ENCODE results near the gene DIRAS1.

Gene DIRAS1

GRCh38 chr19:2755448-2755705, 34.2 kb upstream of the DIRAS1 start:
- no peak for DNase-seq (ENCODE audit: low spot score)

GRCh38 chr19:2754659-2755447, 33.7 kb upstream of the DIRAS1 start:
- no peak for DNase-seq (ENCODE audit: low spot score)

GRCh38 chr19:2751438-2751830, 30.3 kb upstream of the DIRAS1 start:
- DNase-seq (ENCODE audit: low spot score), result no peak

- no peak for DNase-seq (ENCODE audit: low spot score)
These were observed 29.8 kb upstream of the DIRAS1 start for GRCh38 chr19:2750808-2751437.

GRCh38 chr19:2747349-2747748, 26.2 kb upstream of the DIRAS1 start:
- no peak for DNase-seq (ENCODE audit: low spot score)

- no peak for DNase-seq (ENCODE audit: low spot score)
These were observed 22.9 kb upstream of the DIRAS1 start for GRCh38 chr19:2744113-2744512.

- no peak for DNase-seq (ENCODE audit: low spot score)
These were observed 21.9 kb upstream of the DIRAS1 start for GRCh38 chr19:2743099-2743498.

GRCh38 chr19:2740314-2740656, 19.1 kb upstream of the DIRAS1 start:
- DNase-seq (ENCODE audit: low spot score), result no peak

GRCh38 chr19:2739602-2740313, 18.6 kb upstream of the DIRAS1 start, which contains the start of gene SLC39A3:
Gene SLC39A3 (minus strand): TSS chr19:2740017. CDS start chr19:2737257, 2,760 bp downstream.
- DNase-seq (ENCODE audit: low spot score), result peak; percentile 99

GRCh38 chr19:2736550-2737190, 15.5 kb upstream of the DIRAS1 start:
- no peak for DNase-seq (ENCODE audit: low spot score)

GRCh38 chr19:2735374-2735773, 14.2 kb upstream of the DIRAS1 start:
- no peak for DNase-seq (ENCODE audit: low spot score)

- DNase-seq (ENCODE audit: low spot score), result no peak
These were observed 13.6 kb upstream of the DIRAS1 start for GRCh38 chr19:2734589-2735288.

GRCh38 chr19:2733930-2734588, 12.9 kb upstream of the DIRAS1 start:
- no peak for DNase-seq (ENCODE audit: low spot score)

GRCh38 chr19:2732883-2733282, 11.7 kb upstream of the DIRAS1 start:
- no peak for DNase-seq (ENCODE audit: low spot score)

- DNase-seq (ENCODE audit: low spot score), result no peak
These were observed 11.1 kb upstream of the DIRAS1 start for GRCh38 chr19:2732157-2732725.

GRCh38 chr19:2731181-2731995, 10.2 kb upstream of the DIRAS1 start:
- DNase-seq (ENCODE audit: low spot score), result no peak

GRCh38 chr19:2729943-2730818, 9.0 kb upstream of the DIRAS1 start:
- no peak for DNase-seq (ENCODE audit: low spot score)

GRCh38 chr19:2728783-2729387, 7.7 kb upstream of the DIRAS1 start:
- DNase-seq (ENCODE audit: low spot score), result no peak

- no peak for DNase-seq (ENCODE audit: low spot score)
These were observed 6.4 kb upstream of the DIRAS1 start for GRCh38 chr19:2727640-2727944.

All from CD4-positive, alpha-beta T cell treated with Interleukin-6 at 100 ng/mL for 8 hours (primary cell).